ENCODE measurements around the gene CALN1.

Gene CALN1

DNA sequence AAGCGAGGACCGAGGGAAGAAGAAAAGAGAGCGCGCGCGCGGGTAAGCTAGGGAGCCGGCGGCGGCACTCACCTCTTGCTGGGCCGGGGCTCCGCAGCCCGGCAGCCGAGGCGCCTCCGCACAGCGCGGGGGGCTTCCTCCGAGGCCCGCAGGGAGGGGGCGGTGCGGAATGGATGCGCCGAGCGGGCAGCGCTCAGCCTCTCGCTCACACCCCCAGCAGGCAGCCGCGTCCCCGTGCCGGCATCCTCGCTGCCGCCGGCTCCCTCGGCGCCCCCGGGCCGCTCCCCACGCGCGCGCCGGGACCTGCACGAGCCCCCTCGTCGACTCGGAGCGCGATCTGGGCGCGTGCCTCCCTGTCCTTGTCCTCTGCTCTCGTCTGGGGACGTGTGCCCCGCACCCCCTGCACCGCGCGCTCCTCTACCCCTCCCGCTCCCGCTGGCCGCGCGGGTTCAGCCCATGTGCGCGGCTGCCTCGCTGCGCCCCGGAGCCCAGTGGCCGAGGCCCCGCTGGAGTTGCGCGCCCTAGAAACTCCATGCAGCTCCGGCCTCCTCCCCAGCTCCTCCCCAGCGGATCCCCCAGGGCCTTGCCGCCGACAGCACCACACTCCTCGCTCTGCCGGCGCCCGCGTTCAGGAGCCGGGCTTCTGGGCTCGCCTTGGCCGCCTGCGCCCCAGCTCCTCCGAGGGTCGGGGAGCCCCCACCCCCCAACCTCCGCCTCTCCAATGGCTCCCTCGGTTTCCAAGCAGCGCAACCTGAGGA, 75.3 kb downstream of the CALN1 start:
- in situ Hi-C loops (cut with HindIII; ENCODE audit: low pct_ligation_motif_present, low pct_unique_long_range_greater_than_20kb, low sequenced_read_pairs) = no loop called here
- DNase-seq = no peak

DNA sequence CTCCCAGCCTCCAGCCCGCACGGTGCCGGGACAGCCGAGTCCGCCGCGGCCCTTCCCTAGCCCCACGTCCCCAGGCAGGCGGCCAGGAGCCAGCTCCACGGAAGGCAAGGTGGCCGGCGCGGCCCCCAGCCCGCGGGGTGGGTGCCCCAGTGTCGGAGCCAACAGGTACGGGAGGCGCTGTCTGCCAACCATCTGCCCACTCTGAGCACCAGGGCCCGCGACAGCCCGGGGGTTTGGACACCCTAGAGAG, 75.8 kb downstream of the CALN1 start:
- in situ Hi-C loops (cut with HindIII; ENCODE audit: low pct_ligation_motif_present, low pct_unique_long_range_greater_than_20kb, low sequenced_read_pairs) = no loop called here
- DNase-seq = no peak

DNA sequence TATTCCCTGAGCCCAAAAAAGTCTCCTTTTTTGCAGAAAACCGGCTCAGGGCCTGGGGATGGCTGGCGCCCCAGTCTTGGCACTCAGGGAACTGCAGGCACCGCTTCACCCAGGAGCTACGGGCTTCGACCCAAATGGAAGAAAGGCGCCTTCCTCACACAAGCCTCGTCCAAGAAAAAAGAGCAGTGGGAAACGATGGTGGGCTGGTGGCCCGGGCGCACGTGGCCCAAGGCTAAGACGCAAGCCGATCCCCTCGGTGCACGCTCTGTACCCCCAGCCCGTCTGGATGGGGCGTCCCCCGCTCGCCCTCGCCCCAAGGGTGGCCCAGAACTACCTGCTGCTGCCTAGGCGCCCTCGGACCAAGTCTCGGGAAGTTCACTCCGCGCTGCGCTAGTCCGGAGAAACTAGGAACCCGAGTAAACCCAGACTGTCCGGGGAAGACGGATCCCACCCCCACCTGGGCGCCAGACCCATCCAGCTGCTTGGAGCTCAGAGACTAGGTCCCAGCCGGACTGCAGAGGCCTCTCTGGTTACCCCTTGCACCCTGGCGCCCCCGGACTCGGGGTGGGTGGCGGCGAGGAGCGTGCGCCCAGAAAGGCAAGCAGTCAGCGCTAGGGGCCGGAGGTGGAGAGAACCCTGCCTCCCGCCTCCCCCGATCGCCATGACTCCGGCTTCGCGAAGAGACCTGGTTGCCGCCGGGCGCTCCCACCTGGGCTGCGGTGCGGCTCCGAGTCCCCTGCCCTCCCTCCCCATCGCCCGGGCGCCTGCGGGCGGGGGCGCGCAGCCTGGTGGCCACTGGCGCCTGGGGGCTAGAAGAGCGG, 76.4 kb downstream of the CALN1 start:
- in situ Hi-C loops (cut with HindIII; ENCODE audit: low pct_ligation_motif_present, low pct_unique_long_range_greater_than_20kb, low sequenced_read_pairs) = no loop called here
- DNase-seq = no peak

GRCh38 chr7:72334698-72335097, 77.4 kb downstream of the CALN1 start:
- in situ Hi-C loops (cut with HindIII; ENCODE audit: low pct_ligation_motif_present, low pct_unique_long_range_greater_than_20kb, low sequenced_read_pairs) = no loop called here
- DNase-seq = no peak

- DNase-seq = no peak
- in situ Hi-C loops (cut with HindIII; ENCODE audit: low pct_ligation_motif_present, low pct_unique_long_range_greater_than_20kb, low sequenced_read_pairs) = no loop called here
Measured at GRCh38 chr7:72334066-72334465, 78.1 kb downstream of the CALN1 start.

DNA sequence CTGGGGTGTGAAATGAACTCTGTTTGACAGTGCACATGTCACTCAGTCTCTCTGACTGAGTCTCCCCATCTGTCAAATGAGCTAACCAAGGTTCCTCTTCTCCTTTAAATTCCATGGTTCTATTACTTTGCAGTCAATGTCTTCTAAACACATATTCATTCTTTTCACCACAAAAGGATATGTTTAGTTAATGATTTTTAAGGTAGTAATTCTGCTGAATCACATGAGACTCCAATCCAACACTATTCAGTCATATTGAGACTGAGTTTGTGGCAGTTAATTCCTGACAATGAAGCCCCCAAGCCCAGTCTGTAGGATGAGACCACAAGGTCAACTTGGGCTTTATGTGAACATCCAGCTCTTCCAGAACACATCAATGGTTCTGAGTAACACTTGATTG, 85.3 kb downstream of the CALN1 start:
- in situ Hi-C loops (cut with HindIII; ENCODE audit: low pct_ligation_motif_present, low pct_unique_long_range_greater_than_20kb, low sequenced_read_pairs) = no loop called here

DNA sequence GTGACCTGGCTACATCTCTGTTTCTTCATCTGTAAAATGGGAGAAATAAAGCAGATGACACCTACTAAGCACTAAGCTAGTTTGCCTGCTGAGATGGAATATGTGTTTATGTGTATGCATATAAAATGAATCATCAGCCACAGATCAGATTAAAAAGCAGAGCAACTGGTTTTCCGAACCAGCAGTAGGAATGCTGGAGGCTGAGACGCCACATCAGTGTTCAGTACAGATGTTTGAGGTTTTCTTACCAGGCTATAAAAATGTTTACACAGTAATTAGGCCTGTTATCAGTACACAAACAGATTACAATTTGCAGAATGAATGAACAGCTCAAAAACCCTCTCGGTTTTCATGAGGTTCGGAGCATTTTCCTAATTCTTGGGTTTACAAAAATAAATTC, 85.8 kb downstream of the CALN1 start:
- DNase-seq = no peak
- in situ Hi-C loops (cut with HindIII; ENCODE audit: low pct_ligation_motif_present, low pct_unique_long_range_greater_than_20kb, low sequenced_read_pairs) = no loop called here

More for the DNA sequence above, 85.3 kb downstream of the CALN1 start:
- no peak for DNase-seq

GRCh38 chr7:72325561-72325960, 86.6 kb downstream of the CALN1 start:
- DNase-seq = no peak
- in situ Hi-C loops (cut with HindIII; ENCODE audit: low pct_ligation_motif_present, low pct_unique_long_range_greater_than_20kb, low sequenced_read_pairs) = no loop called here

DNA sequence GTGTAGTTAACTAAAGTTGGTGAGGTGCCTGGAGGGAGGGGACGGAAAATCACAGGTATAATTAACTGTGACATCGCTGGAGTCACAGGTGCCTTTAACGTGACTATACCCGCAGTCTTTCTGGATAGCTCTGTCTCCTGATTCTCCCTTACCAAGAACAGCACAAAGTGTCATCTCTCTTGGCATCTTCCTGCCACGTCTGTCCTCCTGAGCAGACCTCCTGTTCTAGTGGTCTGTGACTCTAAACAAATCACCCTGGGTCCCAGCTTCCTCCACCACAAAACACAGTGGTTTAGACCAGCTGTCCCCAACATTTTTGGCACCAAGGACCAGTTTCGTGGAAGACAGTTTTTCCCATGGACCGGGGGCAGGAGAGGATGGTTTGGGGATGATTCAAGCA, 90.5 kb downstream of the CALN1 start:
- in situ Hi-C loops (cut with HindIII; ENCODE audit: low pct_ligation_motif_present, low pct_unique_long_range_greater_than_20kb, low sequenced_read_pairs) = no loop called here

GRCh38 chr7:72321081-72321480, 91.1 kb downstream of the CALN1 start:
- in situ Hi-C loops (cut with HindIII; ENCODE audit: low pct_ligation_motif_present, low pct_unique_long_range_greater_than_20kb, low sequenced_read_pairs) = no loop called here
- no peak for DNase-seq

More for the DNA sequence above, 90.5 kb downstream of the CALN1 start:
- no peak for DNase-seq

DNA sequence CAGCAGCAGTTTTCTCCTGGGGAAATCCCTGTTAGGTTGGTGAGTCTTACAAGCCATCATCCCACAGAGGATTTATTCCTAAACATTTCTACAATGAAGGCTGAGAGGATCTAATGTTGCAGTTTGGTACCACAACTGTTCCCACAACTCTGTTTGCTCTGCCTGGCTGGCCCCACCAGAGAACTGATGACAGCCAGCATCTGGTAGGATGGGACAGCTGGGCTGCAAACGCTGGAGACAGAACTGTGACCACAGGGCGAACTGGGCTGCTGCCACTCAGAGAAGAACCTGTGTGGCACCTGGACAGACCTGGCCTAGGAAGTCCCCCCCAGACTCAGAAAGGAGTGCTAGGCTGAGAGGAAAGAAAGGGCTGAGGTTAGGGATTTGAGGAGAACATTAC, 94.8 kb downstream of the CALN1 start:
- no peak for DNase-seq
- in situ Hi-C loops (cut with HindIII; ENCODE audit: low pct_ligation_motif_present, low pct_unique_long_range_greater_than_20kb, low sequenced_read_pairs) = no loop called here

- DNase-seq = no peak
- in situ Hi-C loops (cut with HindIII; ENCODE audit: low pct_ligation_motif_present, low pct_unique_long_range_greater_than_20kb, low sequenced_read_pairs) = no loop called here
Measured at GRCh38 chr7:72316148-72316547, 96.0 kb downstream of the CALN1 start.

- DNase-seq = no peak
- in situ Hi-C loops (cut with HindIII; ENCODE audit: low pct_ligation_motif_present, low pct_unique_long_range_greater_than_20kb, low sequenced_read_pairs) = no loop called here
Measured at GRCh38 chr7:72313906-72314305, 98.2 kb downstream of the CALN1 start.

DNA sequence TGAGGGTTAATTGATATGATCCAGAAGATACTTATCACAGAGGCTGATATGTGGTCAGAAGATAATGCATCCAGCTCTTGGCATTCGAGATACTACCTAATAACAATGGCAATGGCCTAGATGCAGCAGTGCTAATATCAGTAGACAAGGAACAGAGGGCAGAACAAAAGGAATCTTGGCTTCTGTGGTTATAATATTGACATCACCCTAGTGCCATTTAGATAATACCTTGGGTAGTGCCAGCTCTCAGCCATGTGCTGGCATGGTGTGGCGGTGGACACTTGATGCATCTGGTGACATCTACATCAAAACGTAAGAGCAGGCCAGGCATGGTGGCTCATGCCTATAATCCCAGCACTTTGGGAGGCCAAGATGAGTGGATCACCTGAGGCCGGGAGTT, 101.8 kb downstream of the CALN1 start:
- no peak for DNase-seq
- in situ Hi-C loops (cut with HindIII; ENCODE audit: low pct_ligation_motif_present, low pct_unique_long_range_greater_than_20kb, low sequenced_read_pairs) = no loop called here

- in situ Hi-C loops (cut with HindIII; ENCODE audit: low pct_ligation_motif_present, low pct_unique_long_range_greater_than_20kb, low sequenced_read_pairs) = no loop called here
- DNase-seq = no peak
Measured at GRCh38 chr7:72309476-72309875, 102.7 kb downstream of the CALN1 start.

DNA sequence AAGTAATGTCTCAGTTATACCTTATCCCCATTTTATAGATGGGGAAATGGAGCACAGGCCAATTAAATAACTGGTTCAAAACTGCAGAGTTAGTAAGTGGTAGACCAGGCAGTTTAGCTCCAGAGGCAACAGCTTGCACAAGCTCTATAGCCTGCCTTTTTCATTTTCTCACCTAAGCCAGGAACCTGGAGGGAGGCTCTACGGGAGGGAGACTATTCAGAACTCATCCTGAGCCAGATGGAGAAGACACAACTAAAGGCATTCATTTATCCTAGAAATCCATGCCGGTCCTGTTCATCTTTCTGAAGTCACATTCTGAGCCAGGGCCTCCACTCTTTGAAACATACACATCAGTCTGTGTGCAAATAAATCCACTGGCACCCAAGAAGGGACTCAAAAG, 103.2 kb downstream of the CALN1 start:
- in situ Hi-C loops (cut with HindIII; ENCODE audit: low pct_ligation_motif_present, low pct_unique_long_range_greater_than_20kb, low sequenced_read_pairs) = no loop called here
- DNase-seq = no peak

GRCh38 chr7:72307566-72307965, 104.6 kb downstream of the CALN1 start:
- DNase-seq = no peak
- in situ Hi-C loops (cut with HindIII; ENCODE audit: low pct_ligation_motif_present, low pct_unique_long_range_greater_than_20kb, low sequenced_read_pairs) = no loop called here

DNA sequence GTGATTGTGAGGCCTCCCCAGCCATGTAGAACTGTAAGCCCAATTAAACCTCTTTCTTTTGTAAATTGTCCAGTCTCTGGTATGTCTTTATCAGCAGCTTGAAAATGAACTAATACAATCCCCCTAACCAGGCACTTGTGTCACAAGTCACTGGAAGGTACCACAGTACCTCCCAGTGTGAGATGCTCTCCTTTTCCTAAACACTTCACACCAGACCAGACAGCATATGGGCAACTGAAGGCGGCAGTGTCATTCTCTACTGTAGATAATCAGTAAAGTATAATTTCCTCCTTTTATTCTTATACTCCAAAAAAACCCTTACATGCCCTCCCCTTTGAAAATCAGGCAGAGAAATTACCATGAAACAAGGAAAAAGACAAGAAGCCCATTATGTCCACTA, 113.2 kb downstream of the CALN1 start:
- in situ Hi-C loops (cut with HindIII; ENCODE audit: low pct_ligation_motif_present, low pct_unique_long_range_greater_than_20kb, low sequenced_read_pairs) = no loop called here
- DNase-seq = no peak

DNA sequence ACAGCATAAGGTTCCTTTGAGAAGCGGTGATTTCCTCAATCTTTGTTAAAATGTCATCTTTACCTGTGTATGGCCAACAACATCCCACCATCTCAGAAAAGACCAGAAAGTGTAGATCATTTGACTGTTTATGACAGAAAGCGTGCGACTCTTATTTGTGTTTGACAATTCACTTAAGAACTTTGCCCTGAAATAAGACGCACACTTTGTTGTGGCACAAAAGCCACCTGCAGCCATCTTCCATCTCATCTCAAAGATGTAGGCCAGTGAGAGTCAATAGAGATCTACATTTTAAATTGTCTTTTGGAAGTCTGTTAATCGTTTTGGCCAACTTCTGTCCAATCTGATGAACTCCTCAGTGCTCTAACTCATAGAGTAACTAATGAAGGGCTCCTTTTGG, 114.0 kb downstream of the CALN1 start:
- in situ Hi-C loops (cut with HindIII; ENCODE audit: low pct_ligation_motif_present, low pct_unique_long_range_greater_than_20kb, low sequenced_read_pairs) = no loop called here
- DNase-seq = no peak

DNA sequence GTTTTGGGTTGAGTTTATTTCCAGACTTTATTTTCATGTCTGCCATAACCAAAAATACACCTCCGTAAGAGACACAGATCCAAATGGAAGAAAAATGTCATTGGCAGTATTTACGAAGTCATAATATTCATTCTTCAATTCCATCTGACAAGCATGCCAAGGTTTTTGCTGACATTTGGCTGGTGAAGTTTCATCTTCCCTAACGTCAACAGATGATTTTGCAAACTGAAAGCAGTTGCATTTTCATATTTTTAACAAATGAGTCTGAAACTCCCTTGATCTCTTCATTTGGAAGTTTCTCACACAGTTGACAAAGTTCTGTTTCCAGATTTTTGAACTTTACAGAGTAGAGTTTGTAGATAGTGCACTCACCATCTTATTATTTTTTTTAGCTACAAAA, 114.5 kb downstream of the CALN1 start:
- in situ Hi-C loops (cut with HindIII; ENCODE audit: low pct_ligation_motif_present, low pct_unique_long_range_greater_than_20kb, low sequenced_read_pairs) = no loop called here
- DNase-seq = no peak

Measured in ACHN (cell line).